C4-2B (cell line): Measurements from ENCODE around the gene PHLPP1.

Experiments used
- H3K27ac ChIP-seq: fragments of 450-650 bp; 2 replicates; pipeline ENCODE4 v1.5.1; 2017
- CTCF ChIP-seq: fragments of 450-650 bp; conservative IDR thresholded peaks from 2 replicates; pipeline ENCODE4 v1.5.1; 2017; ENCODE audit warnings: mild to moderate bottlenecking
- ZFX ChIP-seq: fragments of 450-650 bp; IDR thresholded peaks from 2 replicates; pipeline ENCODE4 v1.6.1; 2017

Gene PHLPP1

GRCh38 chr18:62745089-62745751, 29.9 kb downstream of the PHLPP1 start:
- no peak for TF ChIP-seq ZFX
- 0 out of 2 replicates have a peak, but pooled peaks have one; percentile 4 for TF ChIP-seq CTCF
- H3K27ac ChIP-seq, result no peak overlapping the region

- no peak for TF ChIP-seq ZFX
- H3K27ac ChIP-seq, result no peak overlapping the region
Measured at GRCh38 chr18:62749389-62749788, 34.0 kb downstream of the PHLPP1 start.

DNA sequence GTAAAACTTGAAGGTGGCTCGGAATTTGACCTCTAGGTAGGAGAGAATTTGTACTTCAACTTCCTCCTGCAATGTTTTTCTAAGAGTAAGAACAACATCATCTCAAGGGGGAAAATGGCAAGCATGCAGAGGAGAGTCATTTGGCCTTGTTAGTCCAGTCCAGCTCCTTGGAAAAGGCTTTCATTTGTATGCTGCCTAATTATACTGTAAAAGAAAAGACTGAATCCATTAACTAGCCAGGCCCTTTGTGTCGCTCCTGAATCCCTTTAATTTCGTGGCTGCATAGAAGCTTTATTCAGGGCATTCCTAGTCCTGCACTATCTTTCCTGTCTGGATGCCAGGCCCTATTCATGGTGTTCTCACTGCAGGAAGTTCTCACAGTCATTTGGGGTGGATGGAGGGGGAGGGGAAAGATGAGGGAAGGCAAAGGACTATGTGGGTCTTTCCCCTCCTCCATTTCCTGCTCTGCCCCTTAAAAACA, 36.0 kb downstream of the PHLPP1 start:
- no peak overlapping the region for H3K27ac ChIP-seq
- TF ChIP-seq CTCF (no peak), ZFX (no peak)

GRCh38 chr18:62751977-62752376, 36.6 kb downstream of the PHLPP1 start:
- TF ChIP-seq ZFX, result no peak
- no peak for TF ChIP-seq CTCF
- no peak overlapping the region for H3K27ac ChIP-seq

DNA sequence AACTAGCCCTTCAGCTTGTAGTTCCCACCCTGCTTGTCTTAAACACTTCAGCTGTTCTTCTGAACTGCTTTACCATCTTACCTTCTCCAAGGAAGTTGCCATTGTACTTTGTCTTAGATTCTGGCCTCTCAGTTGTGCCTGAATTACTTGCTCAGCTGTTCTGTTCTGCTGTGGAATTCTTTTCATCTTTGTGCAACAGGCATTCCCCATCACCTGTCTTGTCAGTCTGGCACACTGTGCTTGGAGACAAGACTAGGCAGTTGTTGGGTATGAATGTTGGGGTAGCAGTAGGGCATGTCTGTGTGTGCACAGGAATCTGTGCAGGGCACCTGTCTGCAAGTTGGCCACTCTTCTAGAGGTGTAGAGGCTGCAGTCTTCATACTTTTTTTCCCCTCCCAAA, 38.7 kb downstream of the PHLPP1 start:
- TF ChIP-seq CTCF (no peak), ZFX (no peak)

DNA sequence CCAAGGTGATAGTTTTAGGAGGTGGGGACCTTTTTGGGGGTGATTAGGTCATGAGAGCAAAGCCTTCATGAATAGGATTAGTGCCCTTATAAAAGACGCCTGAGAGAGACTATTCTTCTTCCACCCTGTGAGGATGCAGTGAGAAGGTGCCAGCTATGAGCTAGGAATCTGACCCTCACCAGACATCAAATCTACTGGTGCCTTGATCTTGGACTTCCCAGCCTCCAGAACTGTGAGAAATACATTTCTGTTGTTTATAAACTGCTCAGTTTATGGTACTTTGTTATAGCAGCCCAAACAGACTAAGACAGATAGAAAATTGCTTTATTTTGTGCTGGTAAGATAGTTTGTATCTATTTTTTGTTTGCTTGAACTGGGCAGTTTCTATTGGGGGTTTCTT, 40.1 kb downstream of the PHLPP1 start:
- TF ChIP-seq CTCF, result no peak
- no peak for TF ChIP-seq ZFX
- no peak overlapping the region for H3K27ac ChIP-seq

More for the DNA sequence above, 38.7 kb downstream of the PHLPP1 start:
- H3K27ac ChIP-seq, result no peak overlapping the region

GRCh38 chr18:62755946-62756345, 40.6 kb downstream of the PHLPP1 start:
- TF ChIP-seq ZFX (no peak), CTCF (no peak)
- no peak overlapping the region for H3K27ac ChIP-seq
